ENCODE measurements around the gene RAD51B.

Gene RAD51B

GRCh38 chr14:68306934-68307789 is 487.6 kb downstream of the RAD51B start:
- H3K36me3 ChIP-seq (ENCODE audit: control insufficient read depth, insufficient read depth, low read length, severe bottlenecking) = no peaks in the 10 kb centered on the region
- no peaks in the 10 kb centered on the region for H3K9me3 ChIP-seq (ENCODE audit: control insufficient read depth, low read length)
- H3K27me3 ChIP-seq (replicated peaks; ENCODE audit: control insufficient read depth, insufficient read depth, low read length) = no peaks in the 10 kb centered on the region
- H3K9ac ChIP-seq (ENCODE audit: low read length) = peak overlapping the region; percentile 53
- DNase-seq (ENCODE audit: low read depth) = peak; percentile 41
- peak overlapping the region; percentile 57 for H3K4me3 ChIP-seq (ENCODE audit: low read length)
- peaks cover 26% of the 10 kb centered on the region for H3K4me1 ChIP-seq (ENCODE audit: control insufficient read depth, insufficient read depth, low read length)

- Histone ChIP-seq H3K36me3 (ENCODE audit: control insufficient read depth, insufficient read depth, low read length, severe bottlenecking) (no peaks in the 10 kb centered on the region), H3K4me1 (ENCODE audit: control insufficient read depth, insufficient read depth, low read length) (peaks cover 26% of the 10 kb centered on the region), H3K4me3 (ENCODE audit: low read length) (peak overlapping the region; percentile 57), H3K9ac (ENCODE audit: low read length) (peak overlapping the region; percentile 53), H3K9me3 (ENCODE audit: control insufficient read depth, low read length) (no peaks in the 10 kb centered on the region), H3K27me3 (replicated peaks; ENCODE audit: control insufficient read depth, insufficient read depth, low read length) (no peaks in the 10 kb centered on the region)
- DNase-seq (ENCODE audit: low read depth) = peak; percentile 80
These were observed 488.2 kb downstream of the RAD51B start for GRCh38 chr14:68307790-68308168.

- H3K4me3 ChIP-seq (ENCODE audit: low read length) = no peak overlapping the region
- H3K27me3 ChIP-seq (replicated peaks; ENCODE audit: control insufficient read depth, insufficient read depth, low read length) = no peaks in the 10 kb centered on the region
- H3K9me3 ChIP-seq (ENCODE audit: control insufficient read depth, low read length) = no peaks in the 10 kb centered on the region
- no peaks in the 10 kb centered on the region for H3K36me3 ChIP-seq (ENCODE audit: control insufficient read depth, insufficient read depth, low read length, severe bottlenecking)
- H3K9ac ChIP-seq (ENCODE audit: low read length) = no peak overlapping the region
- peak; percentile 53 for DNase-seq (ENCODE audit: low read depth)
- H3K4me1 ChIP-seq (ENCODE audit: control insufficient read depth, insufficient read depth, low read length) = peaks cover 26% of the 10 kb centered on the region
These were observed 489.3 kb downstream of the RAD51B start for GRCh38 chr14:68308726-68309520.

GRCh38 chr14:68309616-68310015 is 490.0 kb downstream of the RAD51B start:
- Histone ChIP-seq H3K4me3 (ENCODE audit: low read length) (no peak overlapping the region), H3K27me3 (replicated peaks; ENCODE audit: control insufficient read depth, insufficient read depth, low read length) (no peaks in the 10 kb centered on the region), H3K4me1 (ENCODE audit: control insufficient read depth, insufficient read depth, low read length) (peaks cover 26% of the 10 kb centered on the region), H3K36me3 (ENCODE audit: control insufficient read depth, insufficient read depth, low read length, severe bottlenecking) (no peaks in the 10 kb centered on the region), H3K9ac (ENCODE audit: low read length) (no peak overlapping the region), H3K9me3 (ENCODE audit: control insufficient read depth, low read length) (no peaks in the 10 kb centered on the region)
- no peak for DNase-seq (ENCODE audit: low read depth)

- no peak for DNase-seq (ENCODE audit: low read depth)
- Histone ChIP-seq H3K9ac (ENCODE audit: low read length) (no peak overlapping the region), H3K4me3 (ENCODE audit: low read length) (no peak overlapping the region), H3K27me3 (replicated peaks; ENCODE audit: control insufficient read depth, insufficient read depth, low read length) (no peaks in the 10 kb centered on the region), H3K36me3 (ENCODE audit: control insufficient read depth, insufficient read depth, low read length, severe bottlenecking) (no peaks in the 10 kb centered on the region), H3K9me3 (ENCODE audit: control insufficient read depth, low read length) (no peaks in the 10 kb centered on the region), H3K4me1 (ENCODE audit: control insufficient read depth, insufficient read depth, low read length) (peaks cover 21% of the 10 kb centered on the region)
These were observed 492.7 kb downstream of the RAD51B start for GRCh38 chr14:68312300-68312699.

GRCh38 chr14:68312884-68313610 is 493.5 kb downstream of the RAD51B start:
- Histone ChIP-seq H3K9ac (ENCODE audit: low read length) (no peak overlapping the region), H3K4me1 (ENCODE audit: control insufficient read depth, insufficient read depth, low read length) (peaks cover 14% of the 10 kb centered on the region), H3K27me3 (replicated peaks; ENCODE audit: control insufficient read depth, insufficient read depth, low read length) (no peaks in the 10 kb centered on the region), H3K36me3 (ENCODE audit: control insufficient read depth, insufficient read depth, low read length, severe bottlenecking) (no peaks in the 10 kb centered on the region), H3K9me3 (ENCODE audit: control insufficient read depth, low read length) (no peaks in the 10 kb centered on the region), H3K4me3 (ENCODE audit: low read length) (no peak overlapping the region)
- no peak for DNase-seq (ENCODE audit: low read depth)

GRCh38 chr14:68314642-68315041 is 495.1 kb downstream of the RAD51B start:
- Histone ChIP-seq H3K9me3 (ENCODE audit: control insufficient read depth, low read length) (no peaks in the 10 kb centered on the region), H3K9ac (ENCODE audit: low read length) (no peak overlapping the region)
- DNase-seq (ENCODE audit: low read depth) = no peak

GRCh38 chr14:68315081-68315480 is 495.5 kb downstream of the RAD51B start:
- H3K27me3 ChIP-seq (replicated peaks; ENCODE audit: control insufficient read depth, insufficient read depth, low read length) = no peaks in the 10 kb centered on the region
- H3K4me1 ChIP-seq (ENCODE audit: control insufficient read depth, insufficient read depth, low read length) = no peaks in the 10 kb centered on the region
- no peak overlapping the region for H3K4me3 ChIP-seq (ENCODE audit: low read length)
- H3K36me3 ChIP-seq (ENCODE audit: control insufficient read depth, insufficient read depth, low read length, severe bottlenecking) = no peaks in the 10 kb centered on the region
- DNase-seq (ENCODE audit: low read depth) = no peak
- H3K9ac ChIP-seq (ENCODE audit: low read length) = no peak overlapping the region
- H3K9me3 ChIP-seq (ENCODE audit: control insufficient read depth, low read length) = no peaks in the 10 kb centered on the region

More at GRCh38 chr14:68314642-68315041, 495.1 kb downstream of the RAD51B start:
- Histone ChIP-seq H3K36me3 (ENCODE audit: control insufficient read depth, insufficient read depth, low read length, severe bottlenecking) (no peaks in the 10 kb centered on the region), H3K4me1 (ENCODE audit: control insufficient read depth, insufficient read depth, low read length) (no peaks in the 10 kb centered on the region), H3K4me3 (ENCODE audit: low read length) (no peak overlapping the region), H3K27me3 (replicated peaks; ENCODE audit: control insufficient read depth, insufficient read depth, low read length) (no peaks in the 10 kb centered on the region)

GRCh38 chr14:68316078-68316868 is 496.7 kb downstream of the RAD51B start:
- DNase-seq (ENCODE audit: low read depth) = no peak
- H3K9ac ChIP-seq (ENCODE audit: low read length) = no peak overlapping the region
- H3K27me3 ChIP-seq (replicated peaks; ENCODE audit: control insufficient read depth, insufficient read depth, low read length) = no peaks in the 10 kb centered on the region
- no peaks in the 10 kb centered on the region for H3K9me3 ChIP-seq (ENCODE audit: control insufficient read depth, low read length)
- no peaks in the 10 kb centered on the region for H3K4me1 ChIP-seq (ENCODE audit: control insufficient read depth, insufficient read depth, low read length)
- no peak overlapping the region for H3K4me3 ChIP-seq (ENCODE audit: low read length)
- H3K36me3 ChIP-seq (ENCODE audit: control insufficient read depth, insufficient read depth, low read length, severe bottlenecking) = no peaks in the 10 kb centered on the region

- no peaks in the 10 kb centered on the region for H3K4me1 ChIP-seq (ENCODE audit: control insufficient read depth, insufficient read depth, low read length)
- no peaks in the 10 kb centered on the region for H3K9me3 ChIP-seq (ENCODE audit: control insufficient read depth, low read length)
- DNase-seq (ENCODE audit: low read depth) = no peak
- no peaks in the 10 kb centered on the region for H3K36me3 ChIP-seq (ENCODE audit: control insufficient read depth, insufficient read depth, low read length, severe bottlenecking)
- H3K4me3 ChIP-seq (ENCODE audit: low read length) = no peak overlapping the region
- H3K9ac ChIP-seq (ENCODE audit: low read length) = no peak overlapping the region
- H3K27me3 ChIP-seq (replicated peaks; ENCODE audit: control insufficient read depth, insufficient read depth, low read length) = no peaks in the 10 kb centered on the region
These were observed 497.7 kb downstream of the RAD51B start for GRCh38 chr14:68317239-68317638.
